SJCRH30 (cell line): ENCODE measurements around the gene ROR1. TPM values are rescaled to one million over a fixed set of nuclear protein-coding genes. Genes with fewer than 3 reads are reported as not detected.

Experiments
- DNase-seq, 2 experiments: peaks; one replicate each; pipeline ENCODE4 v3.0.0-alpha.2; 2015 to 2020
- H3K27ac ChIP-seq: fragments of 250-450 bp; sonication (Bioruptor Pico); 2 replicates; pipeline ENCODE4 v1.5.1; 2020; ENCODE audit warnings: mild to moderate bottlenecking, moderate library complexity
- H3K27me3 ChIP-seq: fragments of 250-450 bp; sonication (Bioruptor Pico); 2 replicates; pipeline ENCODE4 v1.5.1; 2020; ENCODE audit warnings: mild to moderate bottlenecking, moderate library complexity
- H3K36me3 ChIP-seq: fragments of 250-450 bp; sonication (Bioruptor Pico); 2 replicates; pipeline ENCODE4 v1.5.1; 2020; ENCODE audit warnings: mild to moderate bottlenecking, moderate library complexity
- H3K4me1 ChIP-seq: fragments of 250-450 bp; sonication (Bioruptor Pico); 2 replicates; pipeline ENCODE4 v1.5.1; 2020; ENCODE audit warnings: mild to moderate bottlenecking, moderate library complexity
- H3K4me3 ChIP-seq: fragments of 250-450 bp; sonication (Bioruptor Pico); 2 replicates; pipeline ENCODE4 v1.5.1; 2020; ENCODE audit warnings: mild to moderate bottlenecking, moderate library complexity
- H3K9me3 ChIP-seq: fragments of 250-450 bp; sonication (Bioruptor Pico); replicated peaks from 2 replicates; pipeline ENCODE4 v1.5.1; 2020; ENCODE audit warnings: mild to moderate bottlenecking, moderate library complexity
- total RNA-seq: library from RNA; depleted of rRNA; stranded (reverse); fragments of >200 nt; shearing (Covaris generic); gene quantifications from 2 replicates; pipeline ENCODE4 v1.2.3, GENCODE V29; 2014

The ROR1 gene
- total RNA-seq, 1 experiment from 2014 or later = 5.5 TPM

- peak; percentile 18 to 48 for DNase-seq
- H3K27ac ChIP-seq = no peak overlapping the region; the same call in 1 of the 2 replicates
- H3K9me3 ChIP-seq = no peaks in the 10 kb centered on the region
- no peak overlapping the region for H3K4me3 ChIP-seq
- H3K36me3 ChIP-seq = no peaks in the 10 kb centered on the region
- no peaks in the 10 kb centered on the region for H3K27me3 ChIP-seq
- H3K4me1 ChIP-seq = peaks cover 23% of the 10 kb centered on the region
Observed at GRCh38 chr1:64173336-64173940, 399.6 kb downstream of the ROR1 start.

- DNase-seq = no peak
- H3K4me1 ChIP-seq = peaks cover 23% of the 10 kb centered on the region
- H3K36me3 ChIP-seq = no peaks in the 10 kb centered on the region
- H3K4me3 ChIP-seq = no peak overlapping the region
- no peaks in the 10 kb centered on the region for H3K27me3 ChIP-seq
- no peak overlapping the region for H3K27ac ChIP-seq
- no peaks in the 10 kb centered on the region for H3K9me3 ChIP-seq
Observed at GRCh38 chr1:64175639-64176038, 401.8 kb downstream of the ROR1 start.

- Histone ChIP-seq H3K4me1 (peaks cover 21% of the 10 kb centered on the region), H3K27ac (no peak overlapping the region), H3K27me3 (no peaks in the 10 kb centered on the region), H3K36me3 (no peaks in the 10 kb centered on the region), H3K4me3 (no peak overlapping the region), H3K9me3 (no peaks in the 10 kb centered on the region)
- no peak for DNase-seq
Observed at GRCh38 chr1:64176659-64177058, 402.8 kb downstream of the ROR1 start.

- Histone ChIP-seq H3K4me3 (no peak overlapping the region), H3K27me3 (no peaks in the 10 kb centered on the region), H3K36me3 (no peaks in the 10 kb centered on the region), H3K9me3 (no peaks in the 10 kb centered on the region), H3K27ac (no peak overlapping the region), H3K4me1 (peaks cover 13% of the 10 kb centered on the region)
- no peak for DNase-seq
Observed at GRCh38 chr1:64179588-64179987, 405.8 kb downstream of the ROR1 start.

- no peak overlapping the region for H3K4me3 ChIP-seq
- no peaks in the 10 kb centered on the region for H3K36me3 ChIP-seq
- H3K4me1 ChIP-seq = peaks cover 13% of the 10 kb centered on the region
- no peak overlapping the region for H3K27ac ChIP-seq
- H3K9me3 ChIP-seq = no peaks in the 10 kb centered on the region
- H3K27me3 ChIP-seq = no peaks in the 10 kb centered on the region
- no peak for DNase-seq
Observed at GRCh38 chr1:64182207-64182606, 408.4 kb downstream of the ROR1 start.

- Histone ChIP-seq H3K36me3 (no peaks in the 10 kb centered on the region), H3K4me3 (peak overlapping the region; percentile 22), H3K27ac (peak overlapping the region; percentile 53), H3K4me1 (peaks cover 13% of the 10 kb centered on the region), H3K9me3 (no peaks in the 10 kb centered on the region), H3K27me3 (no peaks in the 10 kb centered on the region)
- DNase-seq = peak; percentile 67 to 76
Observed at GRCh38 chr1:64183395-64184002, 409.7 kb downstream of the ROR1 start.

DNA sequence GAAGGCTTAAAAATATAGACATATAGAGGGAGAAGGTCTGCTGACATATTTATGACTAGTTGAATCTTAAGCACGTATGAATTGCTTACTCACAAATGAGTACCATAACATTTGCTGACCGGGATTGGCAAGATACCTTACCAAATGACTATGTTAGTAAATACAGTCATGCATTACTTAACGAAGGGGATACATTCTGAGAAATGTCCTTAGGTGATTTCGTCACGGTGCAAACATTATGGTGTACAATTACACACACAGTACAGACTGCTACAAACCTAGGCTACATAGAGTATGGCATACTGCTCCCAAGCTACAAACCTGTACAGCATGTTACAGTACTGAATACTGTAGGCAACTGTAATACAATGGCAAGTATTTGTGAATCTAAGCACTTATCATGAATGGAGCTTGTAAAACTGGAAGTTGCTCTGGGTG, 410.2 kb downstream of the ROR1 start:
- Histone ChIP-seq H3K4me1 (peaks cover 13% of the 10 kb centered on the region), H3K36me3 (no peaks in the 10 kb centered on the region), H3K4me3 (peak overlapping the region; percentile 22), H3K9me3 (no peaks in the 10 kb centered on the region), H3K27me3 (no peaks in the 10 kb centered on the region), H3K27ac (peak overlapping the region; percentile 53)
- DNase-seq = peak; percentile 30 to 69

DNA sequence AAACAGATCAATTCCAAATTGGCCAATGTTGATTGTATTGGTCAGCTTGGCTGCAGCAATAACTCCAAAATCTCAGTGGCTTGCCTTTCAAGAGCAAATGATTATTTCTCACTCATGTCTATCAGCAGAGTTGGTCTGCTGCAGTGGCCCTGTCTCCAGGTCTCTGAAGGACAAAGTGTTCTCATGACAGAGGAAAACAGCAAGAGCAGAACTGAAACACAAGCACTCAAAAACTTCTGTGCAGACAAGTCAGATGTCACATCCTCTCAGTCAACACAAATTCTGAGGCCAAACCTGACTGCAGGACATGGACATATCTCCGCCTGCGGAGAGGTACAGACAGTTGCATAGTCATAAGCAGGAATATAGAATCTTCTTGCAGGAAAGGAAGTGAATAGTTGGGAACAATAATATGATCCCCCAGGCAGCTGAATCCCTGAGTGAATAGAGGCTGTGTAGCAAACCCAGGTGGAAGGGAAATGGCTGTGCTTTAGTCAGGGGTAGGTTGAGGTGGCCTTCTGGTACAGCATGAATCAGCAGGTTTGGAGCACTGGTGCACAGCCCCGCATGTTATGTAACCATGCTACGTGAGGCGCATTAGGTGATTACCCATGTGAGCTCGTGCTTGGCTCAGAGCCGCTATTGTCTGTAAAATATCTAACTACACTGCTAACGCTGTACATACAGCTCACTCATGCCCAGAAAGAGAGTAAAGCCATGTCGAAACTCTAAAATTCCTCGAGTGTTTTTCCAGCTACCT, 412.5 kb downstream of the ROR1 start:
- Histone ChIP-seq H3K36me3 (no peaks in the 10 kb centered on the region), H3K4me1 (peaks cover 13% of the 10 kb centered on the region), H3K4me3 (no peak overlapping the region), H3K27ac (no peak overlapping the region), H3K27me3 (no peaks in the 10 kb centered on the region), H3K9me3 (no peaks in the 10 kb centered on the region)
- DNase-seq = no peak

DNA sequence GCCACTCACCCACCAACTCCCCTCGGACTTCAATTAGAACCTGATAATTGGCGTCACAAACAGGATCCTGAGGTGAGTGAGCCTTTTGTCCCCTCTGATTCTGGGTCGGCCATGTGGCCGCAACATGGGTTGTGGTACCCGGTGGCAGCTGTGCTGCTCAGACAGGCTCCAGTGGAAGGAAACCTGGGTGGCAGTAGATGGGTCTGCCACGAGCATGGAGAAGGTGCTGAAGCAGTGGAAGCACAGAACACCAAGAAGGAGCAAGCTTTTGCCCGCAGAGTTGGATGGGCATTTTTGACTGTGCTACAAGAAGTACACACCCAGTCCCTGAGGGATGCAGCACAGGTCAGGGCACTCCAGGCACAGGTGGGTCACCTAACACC, 413.1 kb downstream of the ROR1 start:
- Histone ChIP-seq H3K4me3 (no peak overlapping the region), H3K27me3 (no peaks in the 10 kb centered on the region), H3K27ac (no peak overlapping the region), H3K9me3 (no peaks in the 10 kb centered on the region), H3K4me1 (peaks cover 13% of the 10 kb centered on the region), H3K36me3 (no peaks in the 10 kb centered on the region)
- no peak for DNase-seq

DNA sequence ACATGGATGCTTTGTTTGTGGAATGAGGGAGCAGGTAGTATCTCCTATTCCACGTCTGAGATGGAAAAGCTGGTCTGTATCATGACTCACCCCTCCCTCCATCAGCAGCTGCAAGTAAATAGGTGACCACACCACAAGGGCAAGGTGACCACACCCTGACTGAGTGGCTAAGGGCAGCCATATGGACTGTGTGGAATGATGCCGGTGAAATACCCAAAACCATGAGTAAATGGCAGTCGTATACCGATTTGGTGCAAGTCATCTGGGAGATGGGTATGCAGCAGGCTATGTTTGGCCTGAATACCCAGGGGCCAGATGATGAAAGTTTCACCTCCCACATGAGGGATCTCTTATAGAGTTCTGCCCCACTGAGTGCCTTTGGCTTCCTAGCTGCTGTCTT, 413.8 kb downstream of the ROR1 start:
- Histone ChIP-seq H3K9me3 (no peaks in the 10 kb centered on the region), H3K4me1 (peaks cover 13% of the 10 kb centered on the region), H3K27me3 (no peaks in the 10 kb centered on the region), H3K36me3 (no peaks in the 10 kb centered on the region), H3K27ac (no peak overlapping the region), H3K4me3 (no peak overlapping the region)
- no peak for DNase-seq

- no peak for DNase-seq
- Histone ChIP-seq H3K4me3 (no peak overlapping the region), H3K27ac (no peak overlapping the region), H3K9me3 (no peaks in the 10 kb centered on the region), H3K4me1 (no peaks in the 10 kb centered on the region), H3K27me3 (0 out of 2 replicates have a peak, but pooled peaks cover 3% of the 10 kb centered on the region), H3K36me3 (no peaks in the 10 kb centered on the region)
Observed at GRCh38 chr1:64192290-64192689, 418.5 kb downstream of the ROR1 start.

DNA sequence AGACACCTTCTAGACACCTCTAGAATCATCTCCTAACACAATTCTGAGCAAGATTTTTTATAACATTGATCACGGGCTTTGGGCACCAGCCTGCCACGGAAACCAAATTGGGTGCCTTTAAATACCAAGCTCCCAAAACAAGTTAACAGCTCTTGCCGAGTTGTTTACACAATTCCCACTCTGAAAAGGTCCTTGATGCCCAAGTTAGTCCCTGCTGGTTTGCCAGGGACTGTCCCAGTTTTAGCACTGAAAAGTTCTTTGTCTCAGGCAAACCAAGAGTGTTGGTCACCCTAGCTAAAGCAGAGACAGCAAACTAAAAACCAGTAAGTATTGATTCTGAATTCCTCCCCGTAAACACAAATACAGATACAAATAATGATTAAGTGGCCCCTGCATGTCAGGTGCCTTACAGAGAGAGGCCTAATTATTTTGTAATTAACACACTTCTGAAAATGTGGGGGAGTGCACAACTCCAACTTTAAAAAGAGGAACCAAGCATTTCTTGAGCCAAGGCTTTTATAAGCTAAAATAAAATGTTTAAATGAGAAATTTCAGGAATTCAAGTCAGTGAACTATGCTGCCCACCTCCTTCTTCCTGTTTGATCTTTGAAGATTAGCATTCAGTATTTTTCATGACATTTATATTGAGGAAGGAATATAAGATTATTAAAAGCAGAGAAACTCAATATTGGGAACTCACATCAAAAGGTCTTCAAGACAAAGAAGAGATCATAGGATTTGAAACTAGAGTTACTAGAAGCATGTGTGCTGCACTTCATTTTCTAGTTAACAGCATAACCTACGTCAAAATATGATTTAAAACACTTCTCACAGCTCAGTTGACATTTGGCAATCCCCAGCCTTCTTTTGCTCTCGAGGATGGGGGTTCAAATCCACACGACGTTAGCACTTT, 420.6 kb downstream of the ROR1 start:
- DNase-seq = no peak
- H3K4me3 ChIP-seq = no peak overlapping the region
- 0 out of 2 replicates have a peak, but pooled peaks cover 3% of the 10 kb centered on the region for H3K27me3 ChIP-seq
- H3K36me3 ChIP-seq = no peaks in the 10 kb centered on the region
- H3K27ac ChIP-seq = no peak overlapping the region
- no peaks in the 10 kb centered on the region for H3K4me1 ChIP-seq
- H3K9me3 ChIP-seq = no peaks in the 10 kb centered on the region

DNA sequence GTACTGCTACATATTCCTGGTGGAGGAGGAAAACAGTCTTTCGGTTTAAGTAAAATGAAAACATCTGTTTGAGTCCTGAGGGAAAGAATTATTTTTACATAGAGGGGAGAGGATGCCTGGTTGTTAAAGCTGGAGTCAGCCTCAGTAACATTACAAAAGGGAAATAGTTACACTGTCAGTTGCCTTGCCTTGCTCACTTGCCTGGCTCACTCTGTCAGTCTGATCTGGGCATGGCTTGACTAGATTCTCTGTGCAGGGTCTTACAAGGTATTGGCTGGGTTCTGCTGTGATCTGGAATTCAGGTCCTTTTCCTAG, 421.2 kb downstream of the ROR1 start:
- H3K27ac ChIP-seq = no peak overlapping the region
- H3K9me3 ChIP-seq = no peaks in the 10 kb centered on the region
- no peak overlapping the region for H3K4me3 ChIP-seq
- H3K4me1 ChIP-seq = no peaks in the 10 kb centered on the region
- 0 out of 2 replicates have a peak, but pooled peaks cover 3% of the 10 kb centered on the region for H3K27me3 ChIP-seq
- H3K36me3 ChIP-seq = no peaks in the 10 kb centered on the region
- DNase-seq = no peak

- 0 out of 2 replicates have a peak, but pooled peaks cover 3% of the 10 kb centered on the region for H3K27me3 ChIP-seq
- no peaks in the 10 kb centered on the region for H3K4me1 ChIP-seq
- no peaks in the 10 kb centered on the region for H3K36me3 ChIP-seq
- no peak for DNase-seq
- no peak overlapping the region for H3K4me3 ChIP-seq
- H3K27ac ChIP-seq = no peak overlapping the region
- H3K9me3 ChIP-seq = no peaks in the 10 kb centered on the region
Observed at GRCh38 chr1:64196074-64196870, 422.5 kb downstream of the ROR1 start.
